IPS-20b (cell line): ENCODE measurements around the gene HIP1.

ENCODE experiments used
- H3K27ac ChIP-seq: one replicate; pipeline ENCODE4 v1.5.1; 2013; ENCODE audit warnings: low read length
- H3K27me3 ChIP-seq: 2 replicates; pipeline ENCODE4 v1.6.1; 2013; ENCODE audit warnings: mild to moderate bottlenecking, low read length, inconsistent platforms; ENCODE audit not compliant: insufficient read depth
- H3K36me3 ChIP-seq: 2 replicates; pipeline ENCODE4 v1.6.1; 2013; ENCODE audit warnings: low read depth, mild to moderate bottlenecking, inconsistent platforms, low read length, moderate library complexity; ENCODE audit not compliant: insufficient read depth
- H3K4me1 ChIP-seq: 2 replicates; pipeline ENCODE4 v1.6.1; 2013; ENCODE audit warnings: mild to moderate bottlenecking, control low read depth, inconsistent platforms, low read length, moderate library complexity; ENCODE audit not compliant: insufficient read depth
- H3K4me3 ChIP-seq: 2 replicates; pipeline ENCODE4 v1.5.1; 2013; ENCODE audit warnings: mild to moderate bottlenecking, low read length, inconsistent platforms
- H3K9ac ChIP-seq: 2 replicates; pipeline ENCODE4 v1.6.1; 2013; ENCODE audit warnings: low read depth, mild to moderate bottlenecking, inconsistent platforms, low read length, moderate library complexity
- H3K9me3 ChIP-seq: 2 replicates; pipeline ENCODE4 v1.6.1; 2013; ENCODE audit warnings: mild to moderate bottlenecking, low read depth, low read length, inconsistent platforms; ENCODE audit not compliant: insufficient read depth

HIP1 gene

DNA sequence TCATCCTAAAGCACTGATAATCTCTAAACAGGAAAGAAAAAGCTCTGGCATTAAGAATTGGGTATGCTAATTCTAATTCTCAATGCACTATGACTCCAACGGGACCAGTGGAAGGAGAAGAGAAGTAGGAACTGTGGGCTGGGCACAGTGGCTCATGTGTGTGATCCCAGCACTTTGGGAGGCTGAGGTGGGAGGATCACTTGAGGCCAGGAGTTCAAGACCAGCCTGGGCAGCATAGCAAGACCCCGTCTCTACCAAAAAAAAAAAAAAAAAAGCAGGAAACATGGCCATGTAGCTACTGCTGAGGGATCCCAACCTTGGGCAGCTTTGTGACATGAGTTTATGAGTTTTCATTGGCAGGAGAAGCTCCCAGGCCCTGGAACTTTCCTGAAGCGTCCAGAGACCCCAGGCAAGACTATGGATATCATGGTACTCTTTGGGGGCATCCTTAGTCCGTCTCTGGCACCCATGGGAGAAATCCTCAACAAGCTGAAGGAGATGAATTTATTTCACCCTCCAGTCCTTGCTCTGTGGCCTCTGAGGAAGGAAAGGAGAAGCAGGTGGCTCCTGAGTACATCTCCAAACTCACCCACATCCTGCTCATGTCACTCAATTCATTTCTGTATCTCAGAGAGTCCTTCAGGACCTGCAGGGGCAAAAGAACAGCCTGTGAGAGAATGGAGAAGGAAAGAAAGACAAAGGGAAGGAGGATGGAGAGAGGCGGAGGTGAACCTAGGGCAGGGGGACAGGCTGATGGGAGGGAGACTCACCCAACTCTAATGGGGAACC, 147.1 kb downstream of the HIP1 start:
- Histone ChIP-seq H3K4me3 (no peak overlapping the region), H3K36me3 (peaks cover 85% of the 10 kb centered on the region), H3K9me3 (no peaks in the 10 kb centered on the region), H3K4me1 (no peaks in the 10 kb centered on the region; the same call in 1 of the 2 replicates), H3K27ac (no peak overlapping the region), H3K27me3 (no peaks in the 10 kb centered on the region), H3K9ac (no peak overlapping the region)

- Histone ChIP-seq H3K36me3 (peaks cover 85% of the 10 kb centered on the region), H3K27me3 (no peaks in the 10 kb centered on the region), H3K9ac (no peak overlapping the region), H3K4me1 (no peaks in the 10 kb centered on the region), H3K9me3 (no peaks in the 10 kb centered on the region), H3K4me3 (no peak overlapping the region), H3K27ac (no peak overlapping the region)
Observed at GRCh38 chr7:75590373-75591005, 148.3 kb downstream of the HIP1 start.

DNA sequence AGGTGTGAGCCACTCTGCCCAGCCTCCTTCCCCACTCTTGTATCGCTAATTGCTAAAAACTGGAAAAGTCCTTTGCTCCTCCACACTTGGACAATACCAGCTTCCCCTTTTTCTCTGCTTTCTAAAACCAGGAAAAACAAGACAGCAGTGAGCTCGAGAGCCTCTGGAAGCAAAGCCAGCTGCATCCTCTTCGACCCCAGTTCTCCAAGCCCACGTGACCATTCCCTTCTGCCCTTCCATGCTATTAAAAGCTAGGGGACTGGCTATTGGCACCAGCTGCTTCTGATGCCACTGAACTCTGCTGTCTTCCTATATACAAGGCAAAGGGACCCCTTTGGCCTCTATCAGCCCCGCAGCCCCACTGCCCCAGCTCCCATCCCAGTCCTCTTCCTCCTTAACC, 154.4 kb downstream of the HIP1 start:
- H3K27me3 ChIP-seq, result no peaks in the 10 kb centered on the region
- H3K4me3 ChIP-seq, result no peak overlapping the region
- H3K36me3 ChIP-seq, result peaks cover 99% of the 10 kb centered on the region
- no peaks in the 10 kb centered on the region for H3K9me3 ChIP-seq
- no peaks in the 10 kb centered on the region for H3K4me1 ChIP-seq
- H3K9ac ChIP-seq, result no peak overlapping the region
- no peak overlapping the region for H3K27ac ChIP-seq

DNA sequence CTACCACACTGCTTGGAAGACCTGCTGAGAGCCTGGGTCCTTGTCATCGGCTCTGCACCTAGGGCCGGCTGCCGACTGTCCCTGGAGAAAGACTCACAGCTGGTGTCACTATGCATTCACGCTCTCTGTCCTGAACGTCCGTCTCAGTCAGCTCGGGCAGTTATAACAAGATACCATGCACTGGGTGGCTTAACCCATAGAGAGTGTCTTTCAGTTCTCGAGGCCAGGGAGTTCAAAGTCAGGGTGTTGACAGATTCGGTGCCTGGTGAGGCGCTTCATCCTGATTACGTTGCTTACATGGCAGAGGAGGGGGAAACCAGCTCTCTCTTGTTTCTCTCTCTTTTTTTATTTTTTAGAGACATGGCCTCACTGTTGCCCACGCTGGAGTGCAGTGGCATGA, 155.5 kb downstream of the HIP1 start:
- Histone ChIP-seq H3K9ac (no peak overlapping the region), H3K27me3 (no peaks in the 10 kb centered on the region), H3K9me3 (no peaks in the 10 kb centered on the region), H3K4me1 (no peaks in the 10 kb centered on the region), H3K4me3 (no peak overlapping the region), H3K36me3 (peaks cover 99% of the 10 kb centered on the region), H3K27ac (no peak overlapping the region)

GRCh38 chr7:75579899-75580298, 158.8 kb downstream of the HIP1 start:
- no peak overlapping the region for H3K27ac ChIP-seq
- H3K9ac ChIP-seq, result no peak overlapping the region
- peaks cover 95% of the 10 kb centered on the region for H3K36me3 ChIP-seq
- H3K9me3 ChIP-seq, result no peaks in the 10 kb centered on the region
- no peak overlapping the region for H3K4me3 ChIP-seq
- H3K4me1 ChIP-seq, result no peaks in the 10 kb centered on the region
- no peaks in the 10 kb centered on the region for H3K27me3 ChIP-seq

GRCh38 chr7:75578081-75578480, 160.7 kb downstream of the HIP1 start:
- Histone ChIP-seq H3K27ac (no peak overlapping the region), H3K27me3 (no peaks in the 10 kb centered on the region), H3K36me3 (peaks cover 87% of the 10 kb centered on the region), H3K9me3 (no peaks in the 10 kb centered on the region), H3K9ac (no peak overlapping the region), H3K4me1 (no peaks in the 10 kb centered on the region), H3K4me3 (no peak overlapping the region)

DNA sequence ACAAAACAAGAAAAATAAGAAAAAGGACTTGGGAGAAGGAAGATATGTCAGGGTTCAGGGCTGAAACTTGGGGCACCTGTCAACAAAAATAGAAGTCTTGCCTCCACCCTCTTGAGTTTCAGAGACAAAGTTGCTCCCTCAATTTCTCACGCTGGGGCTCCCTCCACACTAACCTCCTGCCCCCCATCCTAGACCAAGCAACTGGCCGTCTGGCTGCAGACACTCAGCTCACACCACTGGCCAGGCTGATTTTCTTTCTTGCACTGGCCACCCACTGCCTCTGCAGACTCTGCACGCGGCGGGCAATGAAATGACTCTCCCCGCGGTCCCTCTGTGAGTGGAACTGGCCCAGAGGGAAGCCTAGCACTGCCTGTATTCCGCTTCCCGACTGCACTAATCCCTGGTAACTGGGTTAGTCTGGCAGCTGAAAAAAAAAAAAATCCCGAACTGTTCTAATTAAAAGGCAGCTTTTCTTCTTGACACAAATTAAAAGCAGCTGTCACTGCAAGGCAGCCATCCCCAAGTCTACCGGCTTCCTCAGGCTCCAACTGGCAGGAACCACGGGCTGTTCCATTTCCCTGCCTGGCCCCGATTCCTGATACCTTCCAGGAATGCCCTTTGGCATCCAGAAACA, 163.1 kb downstream of the HIP1 start:
- H3K9me3 ChIP-seq, result no peaks in the 10 kb centered on the region
- H3K9ac ChIP-seq, result no peak overlapping the region
- no peak overlapping the region for H3K4me3 ChIP-seq
- no peaks in the 10 kb centered on the region for H3K4me1 ChIP-seq
- H3K27ac ChIP-seq, result no peak overlapping the region
- H3K36me3 ChIP-seq, result peaks cover 86% of the 10 kb centered on the region
- no peaks in the 10 kb centered on the region for H3K27me3 ChIP-seq

GRCh38 chr7:75573477-75574019, 165.2 kb downstream of the HIP1 start:
- no peaks in the 10 kb centered on the region for H3K9me3 ChIP-seq
- H3K4me1 ChIP-seq, result no peaks in the 10 kb centered on the region
- H3K36me3 ChIP-seq, result peaks cover 81% of the 10 kb centered on the region

DNA sequence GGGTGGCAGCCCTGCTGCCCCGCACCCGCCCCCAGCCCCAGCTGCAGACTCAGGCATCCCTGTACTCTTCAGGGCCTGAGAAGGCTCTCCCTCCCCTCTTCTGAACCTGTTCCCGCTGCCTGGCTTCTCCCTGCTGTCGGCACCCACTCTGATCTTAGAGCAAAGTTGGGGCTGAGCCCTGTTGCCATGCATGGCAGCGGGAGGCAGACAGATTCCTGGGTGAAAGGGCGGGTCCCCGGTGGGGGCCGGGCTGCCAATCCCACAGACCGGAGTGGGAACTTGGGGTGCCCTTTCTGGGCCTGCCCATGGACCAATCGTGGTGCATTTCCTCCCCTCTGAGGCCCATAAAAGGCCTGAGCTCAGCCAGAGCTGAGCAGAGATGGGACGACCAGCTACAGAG, 165.9 kb downstream of the HIP1 start:
- Histone ChIP-seq H3K4me3 (no peak overlapping the region), H3K4me1 (no peaks in the 10 kb centered on the region), H3K9me3 (no peaks in the 10 kb centered on the region), H3K27ac (no peak overlapping the region), H3K9ac (no peak overlapping the region), H3K36me3 (peaks cover 81% of the 10 kb centered on the region), H3K27me3 (no peaks in the 10 kb centered on the region)

More at GRCh38 chr7:75573477-75574019, 165.2 kb downstream of the HIP1 start:
- Histone ChIP-seq H3K4me3 (no peak overlapping the region), H3K9ac (no peak overlapping the region), H3K27me3 (no peaks in the 10 kb centered on the region), H3K27ac (no peak overlapping the region)

GRCh38 chr7:75572396-75572795, 166.3 kb downstream of the HIP1 start:
- Histone ChIP-seq H3K4me3 (no peak overlapping the region), H3K36me3 (peaks cover 82% of the 10 kb centered on the region), H3K4me1 (no peaks in the 10 kb centered on the region), H3K27me3 (no peaks in the 10 kb centered on the region), H3K9me3 (no peaks in the 10 kb centered on the region), H3K9ac (no peak overlapping the region), H3K27ac (no peak overlapping the region)

DNA sequence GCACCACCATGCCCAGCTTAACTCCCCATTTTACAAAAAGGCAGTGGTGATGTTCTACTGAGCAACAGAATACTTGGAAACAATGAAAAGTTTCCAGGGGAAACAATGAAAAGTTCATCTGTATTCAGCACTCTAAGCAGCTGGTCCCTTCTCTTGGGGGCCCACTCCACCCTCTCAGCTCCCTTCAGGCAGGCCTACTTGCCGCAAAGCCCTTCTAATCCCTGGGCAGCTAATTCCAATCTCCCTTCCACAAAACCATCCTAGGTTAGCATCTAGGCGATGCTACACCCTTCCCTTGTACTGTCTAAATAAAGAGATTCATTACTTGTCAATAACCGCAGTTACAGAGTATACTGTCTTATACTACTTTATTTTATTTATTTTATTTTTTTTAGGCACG, 167.5 kb downstream of the HIP1 start:
- H3K27me3 ChIP-seq, result no peaks in the 10 kb centered on the region
- no peak overlapping the region for H3K27ac ChIP-seq
- no peak overlapping the region for H3K9ac ChIP-seq

More for the DNA sequence above, 167.5 kb downstream of the HIP1 start:
- H3K36me3 ChIP-seq, result peaks cover 82% of the 10 kb centered on the region
- no peaks in the 10 kb centered on the region for H3K4me1 ChIP-seq
- no peak overlapping the region for H3K4me3 ChIP-seq
- no peaks in the 10 kb centered on the region for H3K9me3 ChIP-seq
